HEK293 (cell line): ENCODE measurements around the gene PPP1R27.
A peak's percentile ranks its signal among the peaks of the same experiment; 100 is the strongest.

Experiments used
- AEBP2 ChIP-seq: fragments of 450-650 bp; formaldehyde crosslinking; IDR thresholded peaks from 2 replicates; pipeline ENCODE4 v1.5.1; 2016; ENCODE audit warnings: missing biosample characterization, missing genetic modification characterization, borderline replicate concordance
- ATF2 ChIP-seq: fragments of 450-650 bp; formaldehyde crosslinking; IDR thresholded peaks from 2 replicates; pipeline ENCODE4 v1.5.1; 2016; ENCODE audit warnings: missing biosample characterization, missing genetic modification characterization, low read depth
- KLF16 ChIP-seq: fragments of 450-650 bp; formaldehyde crosslinking; IDR thresholded peaks from 2 replicates; pipeline ENCODE4 v1.5.1; 2017; ENCODE audit warnings: missing biosample characterization, missing genetic modification characterization
- KLF17 ChIP-seq: fragments of 450-650 bp; formaldehyde crosslinking; IDR thresholded peaks from 2 replicates; pipeline ENCODE4 v1.5.1; 2016; ENCODE audit warnings: missing biosample characterization, missing genetic modification characterization
- KLF9 ChIP-seq: fragments of 450-650 bp; formaldehyde crosslinking; IDR thresholded peaks from 2 replicates; pipeline ENCODE4 v1.5.1; 2016; ENCODE audit warnings: missing biosample characterization, missing genetic modification characterization, low read depth
- OVOL3 ChIP-seq: fragments of 450-650 bp; formaldehyde crosslinking; IDR thresholded peaks from 2 replicates; pipeline ENCODE4 v1.5.1; 2016; ENCODE audit warnings: missing biosample characterization, missing genetic modification characterization
- PRDM6 ChIP-seq: fragments of 450-650 bp; formaldehyde crosslinking; IDR thresholded peaks from 2 replicates; pipeline ENCODE4 v1.5.1; 2017; ENCODE audit warnings: missing biosample characterization, missing genetic modification characterization
- TCF7L2 ChIP-seq: IDR thresholded peaks from 2 replicates; pipeline ENCODE4 v1.6.1; 2011; ENCODE audit warnings: low read depth, mild to moderate bottlenecking, inconsistent platforms, low read length, moderate library complexity, borderline replicate concordance
- ZBTB10 ChIP-seq: fragments of 450-650 bp; formaldehyde crosslinking; IDR thresholded peaks from 2 replicates; pipeline ENCODE4 v1.5.1; 2016; ENCODE audit warnings: missing biosample characterization, missing genetic modification characterization
- ZBTB20 ChIP-seq: fragments of 450-650 bp; formaldehyde crosslinking; IDR thresholded peaks from 2 replicates; pipeline ENCODE4 v1.5.1; 2016; ENCODE audit warnings: missing biosample characterization, missing genetic modification characterization
- ZBTB48 ChIP-seq: fragments of 450-650 bp; formaldehyde crosslinking; IDR thresholded peaks from 2 replicates; pipeline ENCODE4 v1.5.1; 2016; ENCODE audit warnings: missing biosample characterization, missing genetic modification characterization
- ZBTB6 ChIP-seq: fragments of 450-650 bp; formaldehyde crosslinking; IDR thresholded peaks from 2 replicates; pipeline ENCODE4 v1.5.1; 2017; ENCODE audit warnings: missing biosample characterization, missing genetic modification characterization
- ZFHX2 ChIP-seq: fragments of 450-650 bp; formaldehyde crosslinking; conservative IDR thresholded peaks from 2 replicates; pipeline ENCODE4 v1.5.1; 2016; ENCODE audit warnings: missing biosample characterization, missing genetic modification characterization
- ZIC2 ChIP-seq: fragments of 450-650 bp; formaldehyde crosslinking; IDR thresholded peaks from 2 replicates; pipeline ENCODE4 v1.5.1; 2016; ENCODE audit warnings: missing biosample characterization, missing genetic modification characterization
- ZNF174 ChIP-seq: fragments of 450-650 bp; formaldehyde crosslinking; IDR thresholded peaks from 2 replicates; pipeline ENCODE4 v1.5.0; 2017; ENCODE audit warnings: missing biosample characterization, mild to moderate bottlenecking, missing genetic modification characterization
- ZNF184 ChIP-seq: fragments of 450-650 bp; IDR thresholded peaks from 2 replicates; pipeline ENCODE4 v1.5.1; 2018; ENCODE audit warnings: missing biosample characterization, mild to moderate bottlenecking, missing genetic modification characterization
- ZNF214 ChIP-seq: fragments of 450-650 bp; formaldehyde crosslinking; IDR thresholded peaks from 2 replicates; pipeline ENCODE4 v1.5.1; 2017; ENCODE audit warnings: missing biosample characterization, mild to moderate bottlenecking, missing genetic modification characterization, borderline replicate concordance
- ZNF223 ChIP-seq: fragments of 450-650 bp; formaldehyde crosslinking; IDR thresholded peaks from 2 replicates; pipeline ENCODE4 v1.5.1; 2016; ENCODE audit warnings: missing biosample characterization, missing genetic modification characterization
- ZNF24 ChIP-seq: fragments of 450-650 bp; formaldehyde crosslinking; IDR thresholded peaks from 2 replicates; pipeline ENCODE4 v1.5.1; 2016; ENCODE audit warnings: missing biosample characterization, missing genetic modification characterization
- ZNF266 ChIP-seq: fragments of 450-650 bp; formaldehyde crosslinking; IDR thresholded peaks from 2 replicates; pipeline ENCODE4 v1.5.1; 2016; ENCODE audit warnings: missing biosample characterization, missing genetic modification characterization, low read depth
- ZNF335 ChIP-seq: fragments of 450-650 bp; formaldehyde crosslinking; conservative IDR thresholded peaks from 2 replicates; pipeline ENCODE4 v1.5.1; 2016; ENCODE audit warnings: missing biosample characterization, missing genetic modification characterization
- ZNF585B ChIP-seq: fragments of 450-650 bp; formaldehyde crosslinking; IDR thresholded peaks from 2 replicates; pipeline ENCODE4 v1.5.1; 2016; ENCODE audit warnings: missing biosample characterization, missing genetic modification characterization
- ZNF658 ChIP-seq: fragments of 450-650 bp; formaldehyde crosslinking; IDR thresholded peaks from 2 replicates; pipeline ENCODE4; 2016; ENCODE audit warnings: missing biosample characterization, missing genetic modification characterization
- ZNF692 ChIP-seq: fragments of 450-650 bp; formaldehyde crosslinking; IDR thresholded peaks from 2 replicates; pipeline ENCODE4 v1.5.1; 2016; ENCODE audit warnings: missing biosample characterization, missing genetic modification characterization
- ZNF701 ChIP-seq: fragments of 450-650 bp; formaldehyde crosslinking; IDR thresholded peaks from 2 replicates; pipeline ENCODE4 v1.5.1; 2016; ENCODE audit warnings: missing biosample characterization, missing genetic modification characterization
- ZNF704 ChIP-seq: fragments of 450-650 bp; formaldehyde crosslinking; IDR thresholded peaks from 2 replicates; pipeline ENCODE4 v1.5.1; 2016; ENCODE audit warnings: missing biosample characterization, missing genetic modification characterization
- ZNF747 ChIP-seq: fragments of 450-650 bp; formaldehyde crosslinking; IDR thresholded peaks from 2 replicates; pipeline ENCODE4 v1.5.1; 2016; ENCODE audit warnings: missing biosample characterization, missing genetic modification characterization

The PPP1R27 gene

GRCh38 chr17:81814748-81815645, 19.9 kb downstream of the PPP1R27 start (continued):
- TF ChIP-seq ZNF585B (tag by site-specific recombination): no peak
- TF ChIP-seq ZBTB10 (tag by site-specific recombination): no peak
- no peak for TF ChIP-seq ZNF692 (tag by site-specific recombination)
- TF ChIP-seq OVOL3: no peak
- no peak for TF ChIP-seq AEBP2 (tag by site-specific recombination)
- TF ChIP-seq ZNF335: peak; percentile 88
- TF ChIP-seq ZNF214 (tag by site-specific recombination): no peak
- TF ChIP-seq ZBTB48 (tag by site-specific recombination): peak; percentile 89
- TF ChIP-seq ATF2 (tag by site-specific recombination): no peak
- TF ChIP-seq ZNF184 (tag by site-specific recombination): no peak
- TF ChIP-seq ZNF704 (tag by site-specific recombination): no peak
- no peak for TF ChIP-seq KLF9 (tag by site-specific recombination)
- TF ChIP-seq PRDM6 (tag by site-specific recombination): no peak
- TF ChIP-seq KLF17 (tag by site-specific recombination): peak; percentile 60; the same call in 1 of the 2 replicates
- no peak for TF ChIP-seq ZNF658 (tag by site-specific recombination)
- no peak for TF ChIP-seq ZNF747 (tag by site-specific recombination)
- 0 out of 2 replicates have a peak, but pooled peaks have one; percentile 23 for TF ChIP-seq KLF16 (tag by site-specific recombination)
- TF ChIP-seq TCF7L2: no peak
- peak; percentile 80 for TF ChIP-seq ZBTB20 (tag by site-specific recombination)
- TF ChIP-seq ZBTB6: no peak
- no peak; the same call in 1 of the 2 replicates for TF ChIP-seq ZNF24 (tag by site-specific recombination)
- TF ChIP-seq ZNF174 (tag by site-specific recombination): no peak
- 0 out of 2 replicates have a peak, but pooled peaks have one; percentile 41 for TF ChIP-seq ZNF266 (tag by site-specific recombination)
- TF ChIP-seq ZNF701 (tag by site-specific recombination): no peak
- TF ChIP-seq ZNF223 (tag by site-specific recombination): no peak
- peak; percentile 96 for TF ChIP-seq ZIC2 (tag by site-specific recombination)
- TF ChIP-seq ZFHX2 (tag by site-specific recombination): peak; percentile 65
